ENCODE results near the gene POLD4. TPM values are rescaled to one million over a fixed set of nuclear protein-coding genes. Genes with fewer than 3 reads are reported as not detected.

POLD4 gene
- total RNA-seq, 1 experiment from 2014 or later, result 78.7 TPM

GRCh38 chr11:67306769-67307544, 46.4 kb downstream of the POLD4 start:
- Histone ChIP-seq H3K9me3 (ENCODE audit: control insufficient read depth, insufficient read depth, low read depth, low read length) (no peaks in the 10 kb centered on the region), H3K27ac (ENCODE audit: low read length) (no peak overlapping the region), H3K4me3 (ENCODE audit: low read depth in 2 of 2, low read length in 2 of 2) (no peak overlapping the region), H3K27me3 (ENCODE audit: control insufficient read depth, insufficient read depth, low read length) (no peaks in the 10 kb centered on the region), H3K4me1 (ENCODE audit: control insufficient read depth, insufficient read depth, low read length) (peaks cover 20% of the 10 kb centered on the region), H3K36me3 (ENCODE audit: control insufficient read depth, insufficient read depth, low read length) (no peaks in the 10 kb centered on the region; the same call in 1 of the 2 replicates)
- in situ Hi-C loops (cut with HindIII; ENCODE audit: low pct_unique_long_range_greater_than_20kb, low sequenced_read_pairs) (no loop called here), intact Hi-C loops (cut with micrococcal nuclease; ENCODE audit: unreplicated experiment) (no loop called here)
- TF ChIP-seq TCF7L2 (IDR thresholded peaks at IDR 0.05; ENCODE audit: low read depth, low read length) (no peak), POLR2AphosphoS5 (IDR thresholded peaks at IDR 0.05; ENCODE audit: low read depth, low read length) (no peak), REST (IDR thresholded peaks at IDR 0.05; ENCODE audit: insufficient read depth in 1 of 2, low read depth in 2 of 2, low read length in 1 of 2) (no peak), SIN3A (IDR thresholded peaks at IDR 0.05; ENCODE audit: borderline replicate concordance, insufficient read depth, low read depth, low read length) (no peak), CTCF (IDR thresholded peaks at IDR 0.05) (no peak)
- ATAC-seq, result no peak
- no TSS peak for BruUV-seq (replicated peaks)
- no peak for DNase-seq (ENCODE audit: low read depth, low spot score)
- CTCF ChIA-PET, result no interaction called here
- POLR2A ChIA-PET, result no interaction called here

- no peaks in the 10 kb centered on the region; the same call in 1 of the 2 replicates for H3K36me3 ChIP-seq (ENCODE audit: control insufficient read depth, insufficient read depth, low read length)
- no peak for DNase-seq (ENCODE audit: low read depth, low spot score)
- ChIA-PET POLR2A (interaction anchor here (0.7 kb wide), 1 partner anchor 47 kb away, joined by 3 read pairs; no protein-coding TSS in a partner anchor), CTCF (no interaction called here)
- no peak for TF ChIP-seq REST (IDR thresholded peaks at IDR 0.05; ENCODE audit: insufficient read depth in 1 of 2, low read depth in 2 of 2, low read length in 1 of 2)
- TF ChIP-seq CTCF (IDR thresholded peaks at IDR 0.05), result no peak
- TF ChIP-seq TCF7L2 (IDR thresholded peaks at IDR 0.05; ENCODE audit: low read depth, low read length), result no peak
- peaks cover 27% of the 10 kb centered on the region for H3K4me1 ChIP-seq (ENCODE audit: control insufficient read depth, insufficient read depth, low read length)
- intact Hi-C loops (cut with micrococcal nuclease; ENCODE audit: unreplicated experiment), result no loop called here
- ATAC-seq, result no peak
- H3K27ac ChIP-seq (ENCODE audit: low read length), result peak overlapping the region; percentile 83
- H3K4me3 ChIP-seq (ENCODE audit: low read depth in 2 of 2, low read length in 2 of 2), result peak overlapping the region; percentile 74 to 85
- H3K9me3 ChIP-seq (ENCODE audit: control insufficient read depth, insufficient read depth, low read depth, low read length), result no peaks in the 10 kb centered on the region
- BruUV-seq (replicated peaks), result TSS peak; percentile 54
- in situ Hi-C loops (cut with HindIII; ENCODE audit: low pct_unique_long_range_greater_than_20kb, low sequenced_read_pairs), result no loop called here
- no peaks in the 10 kb centered on the region for H3K27me3 ChIP-seq (ENCODE audit: control insufficient read depth, insufficient read depth, low read length)
These were observed 48.7 kb downstream of the POLD4 start for GRCh38 chr11:67304511-67305113.
